HG02840 (cell line): ENCODE results near the gene PYGM.

Experiments used
- ATAC-seq: cut with Tn5 transposase; IDR thresholded peaks from one replicate; pipeline ENCODE4 v1.9.1; 2021; ENCODE audit warnings: mild to moderate bottlenecking, moderate library complexity, moderate number of reproducible peaks; ENCODE audit not compliant: unreplicated experiment, low FRiP score

PYGM gene

DNA sequence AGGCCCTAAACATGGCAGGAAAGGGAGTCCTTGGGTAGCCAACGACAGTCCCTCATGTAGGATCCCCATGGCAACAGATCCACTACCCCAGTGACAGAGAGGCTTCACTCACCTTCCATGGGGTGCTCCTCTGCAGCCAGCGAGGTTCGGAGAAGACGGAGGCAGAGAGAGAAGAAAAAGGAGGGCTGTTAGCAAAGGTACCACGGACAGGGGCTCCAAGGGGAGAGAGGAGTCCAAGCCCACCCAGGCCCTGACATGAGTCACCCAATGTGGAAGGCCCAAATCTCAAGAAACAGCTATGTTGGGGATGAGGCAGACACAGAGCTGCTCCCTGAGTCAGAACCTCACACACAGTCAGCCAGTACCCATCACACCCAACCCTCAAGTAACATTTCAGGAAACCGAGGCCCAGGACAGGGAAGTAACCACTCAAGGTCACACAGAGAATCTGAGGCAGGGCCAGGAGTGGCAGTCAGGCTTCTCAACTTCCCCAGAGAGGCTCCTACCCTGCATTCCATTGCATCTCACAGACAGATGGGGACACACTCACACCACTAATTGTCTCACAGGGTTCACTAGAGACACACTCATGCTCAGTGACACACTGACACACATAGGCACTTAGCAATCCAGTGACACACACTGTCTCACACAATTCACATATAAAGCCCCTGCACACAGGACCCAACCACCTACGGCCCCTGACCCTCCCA, 62.0 kb downstream of the PYGM start:
- ATAC-seq: no peak
